AG20443 (cell line): ENCODE data around the gene GNS.
"Not testable (repeated sequence)": the region's sequence is repeated elsewhere in the genome, so short reads cannot be mapped to it uniquely, and the experiment has no call there.

ENCODE experiments used
- DNase-seq: peaks from one replicate; pipeline ENCODE4 v3.0.0; 2012; ENCODE audit warnings: low spot score, mixed read lengths

GNS gene

GRCh38 chr12:64695550-64695949, 63.7 kb downstream of the GNS start:
- DNase-seq, result no peak

DNA sequence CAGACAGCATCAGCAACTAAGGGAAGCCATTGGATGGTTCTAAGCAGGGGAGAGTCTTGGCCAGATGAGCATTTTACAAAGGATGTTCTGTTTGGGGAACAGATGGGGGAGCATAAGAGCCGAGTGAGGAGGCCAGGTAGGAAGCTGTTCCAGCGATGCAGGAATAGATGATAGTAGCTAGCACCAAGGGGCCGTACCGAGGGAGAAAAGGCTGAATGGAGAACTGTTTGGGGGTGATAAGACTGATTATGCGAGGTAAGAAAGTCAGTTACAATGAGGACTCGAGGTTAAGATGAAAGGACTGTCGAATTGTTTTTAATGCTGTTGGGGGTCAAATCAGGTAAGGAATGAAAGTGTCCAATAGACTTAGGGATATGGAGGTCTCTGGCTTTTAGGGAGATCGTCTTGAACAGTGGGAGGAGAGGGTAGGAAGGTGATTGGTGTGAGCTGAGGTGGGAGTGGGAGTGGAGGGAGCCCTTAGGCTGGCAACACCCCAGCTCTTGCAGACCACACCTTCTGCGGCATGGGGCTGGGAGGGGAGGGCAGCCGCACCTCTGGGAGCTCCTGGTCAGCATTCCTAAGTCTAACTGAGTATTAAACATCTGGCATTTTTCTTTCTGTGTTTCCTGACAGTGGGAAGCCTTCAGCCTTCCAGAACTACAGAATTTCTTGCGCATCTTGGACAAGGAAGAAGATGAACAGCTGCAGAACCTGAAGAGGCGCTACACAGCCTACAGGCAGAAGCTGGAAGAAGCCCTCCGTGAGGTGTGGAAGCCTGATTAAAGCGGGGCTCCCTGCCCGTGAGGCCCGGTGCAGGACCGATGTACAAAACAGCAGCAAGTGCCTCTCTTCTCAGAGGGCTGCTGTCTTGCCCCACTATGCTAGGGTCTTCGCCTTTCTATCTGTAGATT, 64.8 kb downstream of the GNS start:
- no peak for DNase-seq

GRCh38 chr12:64691795-64692583, 67.2 kb downstream of the GNS start:
- DNase-seq, result no peak

- DNase-seq, result no peak
Observed at GRCh38 chr12:64691227-64691794, 67.9 kb downstream of the GNS start.

- not testable (repeated sequence) for DNase-seq
Observed at GRCh38 chr12:64690236-64690635, 69.0 kb downstream of the GNS start.

- no peak for DNase-seq
Observed at GRCh38 chr12:64688715-64689114, 70.5 kb downstream of the GNS start.

- no peak for DNase-seq
Observed at GRCh38 chr12:64688219-64688618, 71.0 kb downstream of the GNS start.

DNA sequence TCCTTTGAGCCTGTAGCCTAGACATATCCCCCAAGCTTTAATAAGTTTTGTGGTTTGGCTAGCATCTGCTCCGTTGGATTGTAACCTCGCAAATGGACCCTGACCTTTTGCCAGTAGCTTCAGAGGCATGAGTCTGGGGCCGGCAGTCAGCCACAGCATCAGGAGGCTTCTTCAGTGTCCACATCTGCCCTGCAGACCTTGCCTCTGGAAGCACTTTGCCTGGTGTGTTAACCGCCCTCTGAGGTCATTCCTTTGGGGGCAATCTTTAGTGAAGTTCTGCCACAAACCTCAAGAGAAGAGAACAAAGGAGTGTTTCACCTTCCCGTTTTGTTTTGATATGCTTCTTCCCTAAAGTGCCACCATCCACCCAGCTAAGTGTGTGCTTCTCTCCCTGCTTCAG, 71.4 kb downstream of the GNS start:
- peak; percentile 63 for DNase-seq

- no peak for DNase-seq
Observed at GRCh38 chr12:64685605-64686004, 73.6 kb downstream of the GNS start.

GRCh38 chr12:64685050-64685449, 74.2 kb downstream of the GNS start:
- DNase-seq, result no peak

DNA sequence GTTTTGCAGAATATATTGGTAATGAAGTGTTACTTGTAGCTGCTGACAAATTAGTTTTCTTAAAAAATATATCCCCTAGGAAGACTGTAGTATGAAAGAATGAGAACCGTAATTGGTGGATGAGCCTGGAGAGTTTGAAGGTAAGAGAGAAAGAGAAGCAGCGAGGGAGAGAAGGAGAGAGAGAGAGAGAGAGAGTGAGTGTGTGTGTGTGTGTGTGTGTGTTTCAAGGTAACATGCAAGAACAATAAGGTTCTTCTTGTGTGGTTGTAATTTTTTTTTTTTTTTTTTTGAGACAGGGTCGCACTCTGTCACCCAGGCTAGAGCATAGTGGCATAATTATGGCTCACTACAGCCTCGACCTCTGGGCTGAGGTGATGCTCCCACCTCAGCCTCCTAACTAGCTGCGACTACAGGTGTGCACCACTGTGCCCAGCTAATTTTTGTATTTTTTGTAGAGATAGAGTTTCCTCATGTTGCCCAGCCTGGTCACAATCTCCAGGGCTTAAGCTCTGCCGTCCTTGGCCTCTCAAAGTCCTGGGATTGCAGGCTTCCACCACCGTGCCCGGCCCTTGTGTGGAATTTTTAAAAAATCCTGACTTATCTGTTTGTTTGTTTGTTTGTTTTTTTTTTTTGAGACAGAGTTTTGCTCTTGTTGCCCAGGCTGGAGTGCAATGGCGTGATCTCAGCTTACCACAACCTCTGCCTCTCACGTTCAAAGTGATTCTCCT, 75.2 kb downstream of the GNS start:
- no peak for DNase-seq

- DNase-seq, result peak; percentile 65
Observed at GRCh38 chr12:64682572-64683277, 76.5 kb downstream of the GNS start.

DNA sequence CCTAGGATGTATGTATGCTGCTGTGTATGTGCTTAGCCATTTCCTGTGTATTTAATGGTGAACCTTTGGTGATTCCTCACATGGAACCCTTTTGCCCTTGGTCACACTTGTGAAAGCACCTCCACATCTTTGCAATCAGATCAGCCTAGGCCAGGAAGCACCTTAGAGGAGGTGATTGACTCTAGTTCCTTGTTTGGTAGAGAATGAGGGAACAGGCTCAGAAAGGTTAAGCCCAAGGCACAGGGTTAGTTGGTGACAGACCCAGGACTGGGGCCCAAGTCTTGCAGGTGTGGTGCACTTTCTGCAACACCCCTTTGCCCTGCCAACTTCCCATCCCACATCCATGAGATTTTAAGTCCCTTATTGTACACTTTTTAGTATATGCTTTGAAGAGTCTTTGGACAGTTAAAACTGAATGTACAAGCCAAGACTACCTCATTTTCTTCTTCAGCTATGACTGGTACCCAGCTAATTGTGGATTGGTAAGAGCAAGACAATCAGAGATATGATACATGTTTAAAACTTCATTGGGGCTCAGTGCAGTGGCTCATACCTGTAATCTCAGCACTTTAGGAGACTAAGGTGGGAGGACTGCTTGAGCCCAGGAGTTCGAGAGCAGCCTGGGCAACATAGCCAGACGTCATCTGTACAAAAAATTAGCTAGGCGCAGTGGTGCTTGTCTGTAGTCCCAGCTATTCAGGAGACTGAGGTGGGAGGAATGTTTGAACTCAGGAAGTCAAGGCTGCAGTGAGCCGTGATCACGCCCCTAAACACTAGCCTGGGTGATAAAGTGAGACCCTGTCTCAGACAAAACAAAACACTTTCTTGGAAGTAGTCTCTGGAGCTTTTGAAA, 77.8 kb downstream of the GNS start:
- no peak for DNase-seq

DNA sequence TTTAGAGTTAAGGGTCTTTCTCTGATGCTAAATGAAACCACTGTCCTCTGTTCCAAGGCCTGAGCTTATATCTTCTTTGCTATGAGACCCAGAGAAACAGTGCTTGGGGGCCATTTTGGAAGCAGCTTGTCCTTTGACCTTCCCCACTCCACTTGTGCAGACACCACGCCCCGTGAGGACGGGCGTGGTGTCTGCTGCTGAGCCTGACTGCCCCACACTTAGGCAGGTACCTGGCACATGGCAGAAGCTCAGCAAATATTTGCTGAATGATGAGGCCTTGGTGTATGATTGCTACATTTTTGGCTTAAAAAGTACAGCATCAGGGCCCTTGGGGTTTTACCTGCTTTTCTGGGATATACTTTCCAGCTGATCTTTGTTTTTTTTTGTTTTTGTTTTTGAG, 79.0 kb downstream of the GNS start:
- no peak for DNase-seq

DNA sequence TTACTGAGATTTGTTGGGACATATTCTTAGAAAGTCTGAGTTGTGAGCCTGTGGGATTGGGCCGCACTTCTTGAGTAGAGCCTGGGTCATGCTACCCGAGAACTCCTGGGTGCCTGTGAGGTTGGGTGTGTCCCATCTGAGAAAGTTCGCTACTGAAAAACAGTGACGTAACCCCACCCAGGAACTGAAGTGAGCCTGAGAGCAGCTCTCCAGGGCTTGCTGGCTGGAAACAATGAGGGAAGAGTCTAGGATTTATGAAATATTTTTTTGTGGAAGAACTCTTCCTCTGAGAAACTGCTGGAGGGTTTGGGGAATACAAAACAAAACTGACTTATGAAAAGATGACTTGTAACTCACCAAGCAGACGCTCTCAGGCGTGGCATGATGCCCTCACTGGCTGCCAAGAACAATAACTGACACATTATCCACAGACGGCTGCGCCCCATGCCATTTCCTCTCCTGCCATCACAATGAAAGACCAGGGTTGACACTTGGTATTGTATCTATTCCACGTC, 79.7 kb downstream of the GNS start:
- DNase-seq, result peak; percentile 76

DNA sequence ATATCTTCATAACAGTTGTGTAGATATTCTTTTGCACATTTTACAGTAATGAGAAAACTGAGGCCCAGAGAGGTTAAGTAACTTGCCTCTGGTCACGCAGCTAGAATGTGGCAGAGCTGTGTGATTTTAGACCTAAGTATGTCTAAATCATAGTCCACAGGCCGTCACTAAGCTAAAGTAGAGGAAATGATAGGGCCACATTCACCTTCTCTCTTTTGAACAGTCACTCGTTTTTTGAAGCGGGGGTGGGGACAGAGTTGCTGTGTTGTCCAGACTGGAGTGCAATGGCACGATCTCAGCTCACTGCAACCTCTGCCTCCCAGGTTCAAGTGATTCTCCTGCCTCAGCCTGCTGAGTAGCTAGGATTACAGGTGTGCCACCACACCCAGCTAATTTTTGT, 80.4 kb downstream of the GNS start:
- no peak for DNase-seq

DNA sequence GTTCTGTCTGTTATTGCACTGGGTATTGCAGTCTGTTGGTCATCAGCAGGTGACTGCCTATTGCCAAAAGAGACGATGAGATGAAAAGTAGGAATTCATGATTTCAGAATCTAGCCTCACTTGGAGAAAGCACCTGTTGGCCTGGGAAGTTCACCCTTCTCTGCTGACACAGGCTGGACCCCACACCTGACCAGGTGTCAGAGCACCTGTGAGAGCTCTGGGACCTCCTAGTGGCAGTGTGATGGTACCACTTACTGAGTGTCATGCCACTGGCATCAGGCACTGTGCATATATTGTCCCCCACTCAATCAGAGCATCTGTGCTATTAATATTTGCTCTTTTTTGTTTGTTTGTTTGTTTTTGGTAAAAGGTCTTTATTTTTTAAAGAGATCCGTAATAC, 81.0 kb downstream of the GNS start:
- DNase-seq, result no peak

DNA sequence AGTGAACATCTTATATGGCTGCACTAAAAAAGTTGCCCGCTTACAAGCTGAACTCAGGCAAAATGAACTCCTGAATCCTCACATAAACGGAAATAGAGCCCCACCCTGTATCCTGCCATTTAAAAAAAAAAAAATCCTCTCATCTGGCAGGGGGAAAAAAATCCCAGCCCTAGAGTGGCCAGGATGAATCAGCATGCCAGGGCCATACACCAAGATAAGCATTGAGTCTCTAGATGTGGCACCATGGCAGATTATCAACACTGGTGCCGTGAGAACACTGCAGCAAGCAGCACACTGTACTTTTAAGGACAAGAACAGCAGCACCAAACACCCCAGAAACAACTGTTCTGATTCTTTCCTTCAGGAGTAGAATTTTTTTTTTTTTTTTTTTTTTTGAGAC, 83.4 kb downstream of the GNS start:
- DNase-seq, result peak; percentile 47

- no peak for DNase-seq
Observed at GRCh38 chr12:64674367-64674922, 84.8 kb downstream of the GNS start.
